Keratinocyte (primary cell): ENCODE measurements around the gene ERVMER34-1.

Experiments
- CTCF ChIP-seq, 3 experiments: IDR thresholded peaks in 1 of 3; conservative IDR thresholded peaks in 1 of 3; optimal IDR thresholded peaks in 1 of 3; 2 replicates in 2 of 3; 3 replicates in 1 of 3; pipeline versions ENCODE3 to v1.5.1; 2011; ENCODE audit warnings: low read length in 3 of 3, mild to moderate bottlenecking in 3 of 3, moderate library complexity in 2 of 3, control low read depth in 1 of 3, inconsistent platforms in 1 of 3; ENCODE audit not compliant: insufficient read depth in 2 of 3; ENCODE audit errors: extremely low read depth in 1 of 3
- EZH2 ChIP-seq: IDR thresholded peaks from one replicate; pipeline ENCODE4 v1.6.1; 2012; ENCODE audit warnings: inconsistent platforms, mild to moderate bottlenecking, low read length, moderate library complexity

GRCh38 chr4:52704133-52704532, 47.1 kb downstream of the ERVMER34-1 start:
- no peak for TF ChIP-seq CTCF (optimal IDR thresholded peaks at IDR 0.05 in 1 of 3, IDR thresholded peaks at IDR 0.05 in 1 of 3, conservative IDR thresholded peaks at IDR 0.05 in 1 of 3; ENCODE audit: extremely low read depth in 1 of 3, insufficient read depth in 2 of 3, low read length in 3 of 3)
- TF ChIP-seq EZH2: no peak
